ENCODE data around the gene MACROD1. TPM values are rescaled to one million over a fixed set of nuclear protein-coding genes. Genes with fewer than 3 reads are reported as not detected.

Gene MACROD1
- total RNA-seq, 4 donors from 2014 or later = 28.8 to 70.7 (median 33.7) TPM

DNA sequence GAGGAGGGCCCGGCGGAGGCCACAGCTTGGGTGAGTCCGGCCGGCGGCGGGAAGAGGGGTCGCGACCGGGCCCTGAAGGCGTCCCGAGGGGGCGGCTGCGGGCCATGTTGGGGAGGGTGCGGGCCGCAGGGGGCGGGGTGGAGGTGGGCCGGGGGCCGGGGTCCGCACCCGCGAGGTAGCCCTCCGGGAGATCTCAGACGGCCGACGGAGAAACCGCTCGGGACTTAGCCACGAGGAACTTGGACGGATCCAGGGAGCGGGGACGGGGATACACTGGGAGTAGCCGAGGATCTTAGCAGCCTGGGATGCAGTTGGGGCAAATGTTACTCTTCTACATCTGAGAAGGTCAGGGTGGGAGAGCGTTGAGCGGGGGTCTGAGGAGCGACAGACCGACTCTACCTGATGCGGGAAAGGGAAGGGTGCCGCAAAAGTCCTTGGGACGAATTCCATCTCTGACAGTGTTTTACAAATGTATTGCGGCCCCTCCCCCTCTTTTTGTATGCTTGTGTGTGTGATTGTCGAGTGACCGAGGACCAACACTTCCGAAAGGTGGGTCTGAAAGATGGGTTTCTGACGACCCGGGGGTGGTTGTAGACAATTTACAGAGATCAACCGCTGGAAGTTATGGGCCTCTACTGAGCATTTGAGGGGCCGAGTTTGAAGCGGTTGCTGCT is 20.7 kb upstream of the MACROD1 start:
- Histone ChIP-seq H3K4me3 (no peak overlapping the region), H3K27me3 (peaks cover 0 to 4% (median 0%) of the 10 kb centered on the region in 4 donors), H3K4me1 (peaks cover 33 to 47% (median 37%) of the 10 kb centered on the region in 4 donors), H3K36me3 (peaks cover 0 to 24% (median 7%) of the 10 kb centered on the region in 4 donors), H3K27ac (replicated peaks in 1 of 4) (no peak overlapping the region), H3K9me3 (no peaks in the 10 kb centered on the region)
- WGBS = 1% methylated on average over 20 of the region's 48 CpGs
- TF ChIP-seq POLR2A (IDR thresholded peaks at IDR 0.05; ENCODE audit: low read depth) (no peak), POLR2AphosphoS5 (IDR thresholded peaks at IDR 0.05) (no peak), EP300 (IDR thresholded peaks at IDR 0.05) (no peak)
- TF ChIP-seq, protein P1, sequence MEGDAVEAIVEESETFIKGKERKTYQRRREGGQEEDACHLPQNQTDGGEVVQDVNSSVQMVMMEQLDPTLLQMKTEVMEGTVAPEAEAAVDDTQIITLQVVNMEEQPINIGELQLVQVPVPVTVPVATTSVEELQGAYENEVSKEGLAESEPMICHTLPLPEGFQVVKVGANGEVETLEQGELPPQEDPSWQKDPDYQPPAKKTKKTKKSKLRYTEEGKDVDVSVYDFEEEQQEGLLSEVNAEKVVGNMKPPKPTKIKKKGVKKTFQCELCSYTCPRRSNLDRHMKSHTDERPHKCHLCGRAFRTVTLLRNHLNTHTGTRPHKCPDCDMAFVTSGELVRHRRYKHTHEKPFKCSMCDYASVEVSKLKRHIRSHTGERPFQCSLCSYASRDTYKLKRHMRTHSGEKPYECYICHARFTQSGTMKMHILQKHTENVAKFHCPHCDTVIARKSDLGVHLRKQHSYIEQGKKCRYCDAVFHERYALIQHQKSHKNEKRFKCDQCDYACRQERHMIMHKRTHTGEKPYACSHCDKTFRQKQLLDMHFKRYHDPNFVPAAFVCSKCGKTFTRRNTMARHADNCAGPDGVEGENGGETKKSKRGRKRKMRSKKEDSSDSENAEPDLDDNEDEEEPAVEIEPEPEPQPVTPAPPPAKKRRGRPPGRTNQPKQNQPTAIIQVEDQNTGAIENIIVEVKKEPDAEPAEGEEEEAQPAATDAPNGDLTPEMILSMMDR (IDR thresholded peaks at IDR 0.05) = no peak
- DNase-seq (ENCODE audit: extremely low spot score) = no peak
- intact Hi-C loops (cut with DNase I) = loop anchor here (5.0 kb wide), 1 partner anchor 41 kb away; the partner anchor contains the start of genes NUDT22 and TRPT1

DNA sequence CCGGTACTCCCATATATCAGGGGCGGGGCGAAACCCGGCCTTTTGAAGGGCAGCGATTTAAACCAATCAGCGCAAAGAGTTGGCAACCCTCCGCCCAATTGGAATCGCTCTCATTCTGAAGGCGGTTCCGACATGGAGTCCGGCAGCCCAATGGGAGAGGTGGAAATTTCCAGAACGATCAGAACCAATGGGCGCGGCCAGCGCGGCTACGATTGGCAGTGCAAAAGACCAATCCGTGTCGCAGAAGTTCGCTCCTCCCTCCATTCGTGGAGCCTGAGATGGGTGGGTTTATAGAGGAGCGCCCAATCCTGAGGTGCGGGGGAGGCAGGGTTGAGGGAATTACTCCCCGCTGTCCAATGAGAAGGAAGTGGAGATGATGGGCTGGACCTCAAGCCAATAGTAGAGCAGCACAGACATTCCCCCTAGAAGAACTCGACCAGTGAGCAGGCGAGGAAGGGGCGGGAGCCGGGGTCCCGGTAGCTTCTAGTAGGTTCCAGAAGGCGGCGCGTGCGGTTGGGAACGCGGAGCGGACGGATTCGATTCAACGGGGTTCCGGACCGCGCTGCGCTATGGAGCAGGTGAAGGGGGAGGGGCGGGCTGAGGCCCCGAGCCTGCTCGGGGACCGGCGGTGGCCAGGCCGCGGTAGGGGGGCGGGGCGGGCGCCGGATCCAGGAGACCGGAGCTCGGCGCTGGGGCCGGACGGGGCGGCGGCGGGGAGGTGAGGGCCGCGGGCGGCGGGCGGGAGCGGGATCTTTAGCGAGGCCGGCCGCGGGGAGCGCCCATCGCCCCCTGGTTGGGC is 20.0 kb upstream of the MACROD1 start, which contains the start of gene STIP1:
TSS of gene STIP1 (plus strand) at position 479 of the 799 bp plus-strand sequence. CDS start at position 570, 91 bp downstream.
- Histone ChIP-seq H3K27ac (replicated peaks in 1 of 4) (peak within 1 kb of the TSS in 3 of 4 donors; percentile 88 to 96 (median 96)), H3K36me3 (peaks cover 0 to 19% (median 7%) of the 10 kb centered on the region in 4 donors), H3K4me1 (peaks cover 40 to 47% (median 44%) of the 10 kb centered on the region in 4 donors), H3K27me3 (peaks cover 0 to 4% (median 0%) of the 10 kb centered on the region in 4 donors), H3K9me3 (no peaks in the 10 kb centered on the region), H3K4me3 (peak within 1 kb of the TSS in 2 of 4 donors; percentile 72 to 80)
- intact Hi-C loops (cut with DNase I) = loop anchor here (5.0 kb wide), 1 partner anchor 41 kb away; the partner anchor contains the start of genes NUDT22 and TRPT1
- under 1% methylated on average over 32 of the region's 74 CpGs for WGBS
- peak; percentile 100 for DNase-seq (ENCODE audit: extremely low spot score)
- no peak for TF ChIP-seq POLR2A (IDR thresholded peaks at IDR 0.05; ENCODE audit: low read depth)
- no peak for TF ChIP-seq EP300 (IDR thresholded peaks at IDR 0.05)
- peak; percentile 2 to 96 for TF ChIP-seq POLR2AphosphoS5 (IDR thresholded peaks at IDR 0.05)
- TF ChIP-seq, protein P1 (IDR thresholded peaks at IDR 0.05) = peak; percentile 1 to 57 (median 40)

DNA sequence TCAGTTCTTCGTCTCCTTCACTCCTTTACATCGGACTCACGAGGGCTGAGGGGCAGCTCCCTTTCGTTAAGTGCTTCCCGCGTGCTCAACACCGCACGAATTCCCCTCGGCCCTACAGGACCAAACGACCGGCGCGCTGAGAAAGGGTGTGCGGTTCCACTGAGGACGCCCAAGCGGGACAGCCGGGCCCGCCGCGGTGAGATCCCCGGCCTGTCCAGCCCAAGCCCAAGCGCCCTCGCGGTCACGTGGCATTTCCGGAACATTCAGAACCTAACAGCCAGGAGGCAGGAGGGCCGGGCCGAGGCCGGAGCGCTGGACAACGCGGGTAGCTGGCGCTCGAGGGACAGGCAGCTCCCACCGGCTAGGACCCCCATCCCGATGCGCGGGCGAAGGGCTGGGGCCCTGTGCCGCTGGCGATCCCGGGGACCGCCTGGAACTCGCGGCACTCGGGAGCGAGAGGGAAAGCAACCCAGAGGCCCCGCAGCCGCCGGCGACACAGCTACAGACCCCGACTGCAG is 19.3 kb upstream of the MACROD1 start:
- peak; percentile 98 for DNase-seq (ENCODE audit: extremely low spot score)
- H3K4me1 ChIP-seq = peaks cover 45 to 52% (median 48%) of the 10 kb centered on the region in 4 donors
- peaks cover 0 to 4% (median 0%) of the 10 kb centered on the region in 4 donors for H3K27me3 ChIP-seq
- WGBS = 1% methylated on average over 22 of the region's 52 CpGs
- intact Hi-C loops (cut with DNase I) = loop anchor here (5.0 kb wide), 1 partner anchor 42 kb away; the partner anchor contains the start of genes NUDT22 and TRPT1
- H3K9me3 ChIP-seq = no peaks in the 10 kb centered on the region
- H3K27ac ChIP-seq (replicated peaks in 1 of 4) = peak overlapping the region in 3 of 4 donors; percentile 88 to 96 (median 96)
- peak overlapping the region in 2 of 4 donors; percentile 72 to 80 for H3K4me3 ChIP-seq
- TF ChIP-seq POLR2A (IDR thresholded peaks at IDR 0.05; ENCODE audit: low read depth) (peak; percentile 95), EP300 (IDR thresholded peaks at IDR 0.05) (no peak), POLR2AphosphoS5 (IDR thresholded peaks at IDR 0.05) (peak; percentile 90 to 98)
- TF ChIP-seq, protein P1 (IDR thresholded peaks at IDR 0.05) = peak; percentile 26 to 55 (median 48)
- H3K36me3 ChIP-seq = peaks cover 0 to 13% (median 6%) of the 10 kb centered on the region in 4 donors

DNA sequence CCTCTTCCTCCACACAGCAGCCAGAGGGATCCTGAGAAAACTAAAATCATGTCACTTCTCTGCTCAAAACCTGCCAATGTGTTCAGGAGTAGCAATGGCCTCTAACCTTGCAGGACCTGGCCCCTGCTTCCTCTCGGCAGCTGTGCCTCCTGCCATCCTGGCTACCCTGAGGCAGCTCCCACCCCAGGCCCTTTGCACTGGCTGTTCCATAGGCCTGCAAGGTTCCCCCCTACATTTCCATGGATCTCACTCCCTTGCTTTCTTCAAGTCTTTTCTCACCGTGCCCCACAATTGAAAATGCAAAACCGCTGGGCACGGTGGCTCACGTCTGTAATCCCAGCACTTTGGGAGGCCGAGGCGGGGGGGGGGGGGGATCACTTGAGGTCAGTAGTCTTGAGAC is 18.0 kb upstream of the MACROD1 start:
- intact Hi-C loops (cut with DNase I) = no loop called here
- WGBS = 90% methylated on average over 7 of the region's 7 CpGs
- H3K4me1 ChIP-seq = peaks cover 39 to 53% (median 46%) of the 10 kb centered on the region in 4 donors
- peak overlapping the region in 3 of 4 donors; percentile 88 to 96 (median 96) for H3K27ac ChIP-seq (replicated peaks in 1 of 4)
- no peak for DNase-seq (ENCODE audit: extremely low spot score)
- H3K9me3 ChIP-seq = no peaks in the 10 kb centered on the region
- TF ChIP-seq POLR2AphosphoS5 (IDR thresholded peaks at IDR 0.05) (no peak), POLR2A (IDR thresholded peaks at IDR 0.05; ENCODE audit: low read depth) (no peak), EP300 (IDR thresholded peaks at IDR 0.05) (no peak)
- TF ChIP-seq, protein P1 (IDR thresholded peaks at IDR 0.05) = no peak
- H3K27me3 ChIP-seq = peaks cover 0 to 4% (median 0%) of the 10 kb centered on the region in 4 donors
- peaks cover 0 to 4% (median 2%) of the 10 kb centered on the region in 4 donors for H3K36me3 ChIP-seq
- H3K4me3 ChIP-seq = no peak overlapping the region

All from esophagus muscularis mucosa (tissue), 4 donors.